ENCODE data around the gene ANKRD42. TPM values are rescaled to one million over a fixed set of nuclear protein-coding genes. Genes with fewer than 3 reads are reported as not detected.

The ANKRD42 gene
- total RNA-seq, 1 donor from 2014 or later, result 4.0 TPM

- Mint-ChIP-seq H3K36me3 (ENCODE audit: low read depth) (peaks cover 56% of the 10 kb centered on the region), H3K27me3 (no peaks in the 10 kb centered on the region), H3K9me3 (no peaks in the 10 kb centered on the region), H3K4me1 (peaks cover 40% of the 10 kb centered on the region), H3K4me3 (peak overlapping the region; percentile 100), H3K27ac (peak overlapping the region; percentile 62)
- DNase-seq, result peak; percentile 63
- intact Hi-C loops (cut with micrococcal nuclease), result loop anchor here (2.0 to 5.0 kb wide), 2 partner anchors 13 to 238 kb away; no protein-coding TSS in a partner anchor
Observed at GRCh38 chr11:83159902-83160865, 33.3 kb upstream of the ANKRD42 start.

- peaks cover 41% of the 10 kb centered on the region for H3K4me1 Mint-ChIP-seq
- H3K36me3 Mint-ChIP-seq (ENCODE audit: low read depth), result peaks cover 68% of the 10 kb centered on the region
- intact Hi-C loops (cut with micrococcal nuclease), result loop anchor here (1.0 kb wide), 1 partner anchor 9 kb away; no protein-coding TSS in a partner anchor
- peak overlapping the region; percentile 70 for H3K4me3 Mint-ChIP-seq
- no peaks in the 10 kb centered on the region for H3K27me3 Mint-ChIP-seq
- H3K9me3 Mint-ChIP-seq, result no peaks in the 10 kb centered on the region
- peak overlapping the region; percentile 34 for H3K27ac Mint-ChIP-seq
- DNase-seq, result no peak
Observed at GRCh38 chr11:83161610-83162199, 31.8 kb upstream of the ANKRD42 start.

GRCh38 chr11:83162377-83162776, 31.1 kb upstream of the ANKRD42 start:
- Mint-ChIP-seq H3K27me3 (no peaks in the 10 kb centered on the region), H3K4me1 (peaks cover 41% of the 10 kb centered on the region), H3K36me3 (ENCODE audit: low read depth) (peaks cover 69% of the 10 kb centered on the region), H3K4me3 (peak overlapping the region; percentile 70), H3K27ac (peak overlapping the region; percentile 41), H3K9me3 (no peaks in the 10 kb centered on the region)
- intact Hi-C loops (cut with micrococcal nuclease), result loop anchor here (1.0 kb wide), 1 partner anchor 8 kb away; no protein-coding TSS in a partner anchor
- peak; percentile 62 for DNase-seq

- no peaks in the 10 kb centered on the region for H3K9me3 Mint-ChIP-seq
- intact Hi-C loops (cut with micrococcal nuclease), result no loop called here
- peak overlapping the region; percentile 2 for H3K27ac Mint-ChIP-seq
- H3K4me3 Mint-ChIP-seq, result no peak overlapping the region
- H3K36me3 Mint-ChIP-seq (ENCODE audit: low read depth), result peaks cover 72% of the 10 kb centered on the region
- peak; percentile 41 for DNase-seq
- no peaks in the 10 kb centered on the region for H3K27me3 Mint-ChIP-seq
- H3K4me1 Mint-ChIP-seq, result peaks cover 59% of the 10 kb centered on the region
Observed at GRCh38 chr11:83166193-83166866, 27.2 kb upstream of the ANKRD42 start.

GRCh38 chr11:83168756-83169155, 24.8 kb upstream of the ANKRD42 start:
- no peaks in the 10 kb centered on the region for H3K9me3 Mint-ChIP-seq
- peaks cover 57% of the 10 kb centered on the region for H3K4me1 Mint-ChIP-seq
- intact Hi-C loops (cut with micrococcal nuclease), result no loop called here

GRCh38 chr11:83170865-83171264, 22.6 kb upstream of the ANKRD42 start:
- no peaks in the 10 kb centered on the region for H3K27me3 Mint-ChIP-seq
- H3K4me1 Mint-ChIP-seq, result peaks cover 59% of the 10 kb centered on the region
- intact Hi-C loops (cut with micrococcal nuclease), result loop anchor here (1.0 to 2.0 kb wide), 2 partner anchors 9 to 18 kb away; no protein-coding TSS in a partner anchor
- H3K4me3 Mint-ChIP-seq, result peak overlapping the region; percentile 72
- DNase-seq, result no peak
- no peaks in the 10 kb centered on the region for H3K9me3 Mint-ChIP-seq
- no peak overlapping the region for H3K27ac Mint-ChIP-seq
- peaks cover 72% of the 10 kb centered on the region for H3K36me3 Mint-ChIP-seq (ENCODE audit: low read depth)

More at GRCh38 chr11:83168756-83169155, 24.8 kb upstream of the ANKRD42 start:
- Mint-ChIP-seq H3K27me3 (no peaks in the 10 kb centered on the region), H3K4me3 (peak overlapping the region; percentile 25), H3K27ac (no peak overlapping the region), H3K36me3 (ENCODE audit: low read depth) (peaks cover 77% of the 10 kb centered on the region)
- DNase-seq, result peak; percentile 52

- Mint-ChIP-seq H3K4me3 (peak overlapping the region; percentile 48), H3K9me3 (no peaks in the 10 kb centered on the region), H3K27me3 (no peaks in the 10 kb centered on the region), H3K4me1 (peaks cover 58% of the 10 kb centered on the region), H3K27ac (no peak overlapping the region), H3K36me3 (ENCODE audit: low read depth) (peaks cover 71% of the 10 kb centered on the region)
- intact Hi-C loops (cut with micrococcal nuclease), result loop anchor here (2.0 kb wide), 1 partner anchor 14 kb away; no protein-coding TSS in a partner anchor
- peak; percentile 52 for DNase-seq
Observed at GRCh38 chr11:83172551-83172950, 21.0 kb upstream of the ANKRD42 start.

- peak overlapping the region; percentile 12 for H3K4me3 Mint-ChIP-seq
- DNase-seq, result no peak
- no peaks in the 10 kb centered on the region for H3K27me3 Mint-ChIP-seq
- H3K36me3 Mint-ChIP-seq (ENCODE audit: low read depth), result peaks cover 65% of the 10 kb centered on the region
- H3K27ac Mint-ChIP-seq, result peak overlapping the region; percentile 52
- peaks cover 46% of the 10 kb centered on the region for H3K4me1 Mint-ChIP-seq
- no peaks in the 10 kb centered on the region for H3K9me3 Mint-ChIP-seq
- intact Hi-C loops (cut with micrococcal nuclease), result no loop called here
Observed at GRCh38 chr11:83174008-83174407, 19.5 kb upstream of the ANKRD42 start.

- Mint-ChIP-seq H3K36me3 (ENCODE audit: low read depth) (peaks cover 60% of the 10 kb centered on the region), H3K9me3 (no peaks in the 10 kb centered on the region), H3K27me3 (no peaks in the 10 kb centered on the region), H3K27ac (peak overlapping the region; percentile 22), H3K4me3 (no peak overlapping the region), H3K4me1 (peaks cover 32% of the 10 kb centered on the region)
- intact Hi-C loops (cut with micrococcal nuclease), result no loop called here
- peak; percentile 45 for DNase-seq
Observed at GRCh38 chr11:83175815-83176214, 17.7 kb upstream of the ANKRD42 start.

- peaks cover 13% of the 10 kb centered on the region for H3K4me1 Mint-ChIP-seq
- intact Hi-C loops (cut with micrococcal nuclease), result no loop called here
- H3K27me3 Mint-ChIP-seq, result no peaks in the 10 kb centered on the region
- H3K9me3 Mint-ChIP-seq, result no peaks in the 10 kb centered on the region
- no peak overlapping the region for H3K4me3 Mint-ChIP-seq
- H3K36me3 Mint-ChIP-seq (ENCODE audit: low read depth), result peaks cover 58% of the 10 kb centered on the region
- no peak for DNase-seq
- no peak overlapping the region for H3K27ac Mint-ChIP-seq
Observed at GRCh38 chr11:83181815-83182214, 11.7 kb upstream of the ANKRD42 start.

GRCh38 chr11:83185767-83186166, 7.7 kb upstream of the ANKRD42 start:
- no peaks in the 10 kb centered on the region for H3K9me3 Mint-ChIP-seq
- intact Hi-C loops (cut with micrococcal nuclease), result no loop called here
- H3K27ac Mint-ChIP-seq, result no peak overlapping the region
- H3K4me1 Mint-ChIP-seq, result peaks cover 13% of the 10 kb centered on the region
- DNase-seq, result no peak
- peaks cover 57% of the 10 kb centered on the region for H3K36me3 Mint-ChIP-seq (ENCODE audit: low read depth)
- no peaks in the 10 kb centered on the region for H3K27me3 Mint-ChIP-seq
- no peak overlapping the region for H3K4me3 Mint-ChIP-seq

GRCh38 chr11:83187465-83187864, 6.0 kb upstream of the ANKRD42 start:
- Mint-ChIP-seq H3K4me3 (no peak overlapping the region), H3K27ac (no peak overlapping the region), H3K9me3 (no peaks in the 10 kb centered on the region), H3K36me3 (ENCODE audit: low read depth) (peaks cover 56% of the 10 kb centered on the region), H3K4me1 (peaks cover 13% of the 10 kb centered on the region), H3K27me3 (no peaks in the 10 kb centered on the region)
- no peak for DNase-seq
- intact Hi-C loops (cut with micrococcal nuclease), result no loop called here

GRCh38 chr11:83191491-83191890, 2.0 kb upstream of the ANKRD42 start:
- H3K36me3 Mint-ChIP-seq (ENCODE audit: low read depth), result peaks cover 45% of the 10 kb centered on the region
- intact Hi-C loops (cut with micrococcal nuclease), result loop anchor here (5.0 kb wide), 1 partner anchor 184 kb away; no protein-coding TSS in a partner anchor
- no peak for DNase-seq
- no peak overlapping the region for H3K27ac Mint-ChIP-seq
- no peak overlapping the region for H3K4me3 Mint-ChIP-seq
- H3K27me3 Mint-ChIP-seq, result no peaks in the 10 kb centered on the region
- no peaks in the 10 kb centered on the region for H3K9me3 Mint-ChIP-seq
- peaks cover 35% of the 10 kb centered on the region for H3K4me1 Mint-ChIP-seq
